ENCODE results near the gene COX7A1. TPM values are rescaled to one million over a fixed set of nuclear protein-coding genes. Genes with fewer than 3 reads are reported as not detected.

COX7A1 gene
- polyA plus RNA-seq, 3 donors from 2014 or later = not detected

DNA sequence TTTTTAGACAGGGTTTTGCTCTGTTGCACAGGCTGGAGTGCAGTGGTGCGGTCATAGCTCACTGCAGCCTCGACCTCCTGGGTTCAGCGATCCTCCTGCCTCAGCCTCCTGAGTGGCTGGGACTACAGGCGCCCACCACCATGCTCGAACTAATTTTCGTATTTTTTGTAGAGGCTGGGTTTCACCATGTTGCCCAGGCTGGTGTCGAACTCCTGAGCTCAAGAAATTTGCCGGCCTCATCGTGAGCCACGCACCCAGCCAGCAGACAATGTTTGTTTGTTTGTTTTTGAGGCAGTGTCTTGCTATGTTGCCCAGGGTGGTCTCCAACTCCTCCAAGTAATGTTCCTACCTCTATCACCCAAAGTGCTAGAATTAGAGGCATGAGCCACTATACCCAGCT is 879 bp upstream of the COX7A1 start:
- no peak for DNase-seq
- H3K4me3 Mint-ChIP-seq = no peak overlapping the region
- H3K9me3 Mint-ChIP-seq = no peaks in the 10 kb centered on the region
- H3K27me3 Mint-ChIP-seq (ENCODE audit: low read depth in 3 of 3) = peaks cover 0 to 2% (median 1%) of the 10 kb centered on the region in 3 donors
- peaks cover 6 to 13% of the 10 kb centered on the region in 2 donors for H3K4me1 Mint-ChIP-seq
- H3K36me3 Mint-ChIP-seq = peaks cover 5 to 19% (median 10%) of the 10 kb centered on the region in 3 donors
- no peak overlapping the region for H3K27ac Mint-ChIP-seq

DNA sequence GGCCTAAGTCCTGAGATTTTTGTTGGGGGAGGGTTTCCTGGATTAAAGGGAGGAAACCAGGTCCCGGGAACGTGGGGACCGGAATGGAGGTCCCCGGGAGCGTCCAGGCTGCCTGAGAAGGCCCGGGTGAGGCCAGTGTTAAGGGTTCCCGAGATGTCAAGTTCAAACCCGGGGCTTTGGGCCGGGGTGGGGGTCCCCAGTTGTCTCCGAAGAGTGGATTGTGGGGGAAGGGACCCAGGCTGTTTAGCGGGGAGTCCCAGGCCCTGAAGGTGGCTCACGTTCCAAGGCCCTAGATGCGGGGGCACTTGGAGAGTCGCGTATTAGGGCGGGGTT is 262 bp downstream of the COX7A1 start:
- H3K27ac Mint-ChIP-seq = no peak overlapping the region
- H3K4me3 Mint-ChIP-seq = no peak overlapping the region

GRCh38 chr19:36151144-36152018 is 866 bp downstream of the COX7A1 start:
- H3K27ac Mint-ChIP-seq = no peak overlapping the region

More for the DNA sequence above, 262 bp downstream of the COX7A1 start:
- no peaks in the 10 kb centered on the region for H3K9me3 Mint-ChIP-seq
- peaks cover 0 to 4% (median 0%) of the 10 kb centered on the region in 3 donors for H3K27me3 Mint-ChIP-seq (ENCODE audit: low read depth in 3 of 3)
- DNase-seq = no peak
- peaks cover 9 to 23% (median 12%) of the 10 kb centered on the region in 3 donors for H3K36me3 Mint-ChIP-seq
- peaks cover 6 to 13% of the 10 kb centered on the region in 2 donors for H3K4me1 Mint-ChIP-seq

GRCh38 chr19:36150586-36150985 is 1.7 kb downstream of the COX7A1 start:
- peaks cover 13 to 34% (median 15%) of the 10 kb centered on the region in 3 donors for H3K36me3 Mint-ChIP-seq
- no peak overlapping the region for H3K4me3 Mint-ChIP-seq

More at GRCh38 chr19:36151144-36152018, 866 bp downstream of the COX7A1 start:
- DNase-seq = no peak
- Mint-ChIP-seq H3K27me3 (ENCODE audit: low read depth in 3 of 3) (peaks cover 0 to 6% (median 0%) of the 10 kb centered on the region in 3 donors), H3K36me3 (peaks cover 12 to 28% (median 13%) of the 10 kb centered on the region in 3 donors), H3K9me3 (no peaks in the 10 kb centered on the region), H3K4me3 (no peak overlapping the region), H3K4me1 (peaks cover 6 to 13% of the 10 kb centered on the region in 2 donors)

GRCh38 chr19:36149673-36150406 is 2.4 kb downstream of the COX7A1 start:
- Mint-ChIP-seq H3K36me3 (peaks cover 14 to 35% (median 15%) of the 10 kb centered on the region in 3 donors), H3K9me3 (no peaks in the 10 kb centered on the region), H3K27ac (peak overlapping the region in 2 of 6 donors; percentile 31 to 72), H3K27me3 (ENCODE audit: low read depth in 3 of 3) (peaks cover 0 to 5% (median 0%) of the 10 kb centered on the region in 3 donors), H3K4me3 (no peak overlapping the region), H3K4me1 (peaks cover 6 to 13% of the 10 kb centered on the region in 2 donors)
- DNase-seq = no peak

More at GRCh38 chr19:36150586-36150985, 1.7 kb downstream of the COX7A1 start:
- peaks cover 0 to 5% (median 0%) of the 10 kb centered on the region in 3 donors for H3K27me3 Mint-ChIP-seq (ENCODE audit: low read depth in 3 of 3)
- peaks cover 6 to 13% of the 10 kb centered on the region in 2 donors for H3K4me1 Mint-ChIP-seq
- no peak overlapping the region for H3K27ac Mint-ChIP-seq
- no peak for DNase-seq
- no peaks in the 10 kb centered on the region for H3K9me3 Mint-ChIP-seq

GRCh38 chr19:36144624-36145023 is 7.6 kb downstream of the COX7A1 start:
- Mint-ChIP-seq H3K27ac (no peak overlapping the region), H3K4me3 (no peak overlapping the region), H3K27me3 (ENCODE audit: low read depth in 3 of 3) (peaks cover 6 to 13% (median 9%) of the 10 kb centered on the region in 3 donors), H3K9me3 (no peaks in the 10 kb centered on the region), H3K4me1 (peaks cover 16 to 18% of the 10 kb centered on the region in 2 donors), H3K36me3 (peaks cover 19 to 46% (median 29%) of the 10 kb centered on the region in 3 donors)
- no peak for DNase-seq

DNA sequence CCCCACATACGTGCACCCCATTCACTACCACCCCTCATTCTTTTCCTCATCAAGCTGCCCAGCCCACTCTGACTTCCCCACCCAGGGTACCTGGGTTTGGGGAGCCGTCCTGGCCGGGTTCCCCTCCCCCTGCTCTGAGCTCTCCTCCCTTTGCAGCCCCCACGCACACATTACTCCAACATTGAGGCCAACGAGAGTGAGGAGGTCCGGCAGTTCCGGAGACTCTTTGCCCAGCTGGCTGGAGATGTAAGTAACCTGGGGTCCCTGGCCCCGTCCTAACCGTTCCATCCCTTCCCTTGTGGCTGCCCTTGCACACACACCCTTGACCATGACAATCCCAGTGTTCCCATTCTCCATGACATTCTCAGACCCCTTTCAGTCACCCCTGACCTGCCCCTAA is 9.8 kb downstream of the COX7A1 start:
- H3K36me3 Mint-ChIP-seq = peaks cover 19 to 36% (median 19%) of the 10 kb centered on the region in 3 donors

DNA sequence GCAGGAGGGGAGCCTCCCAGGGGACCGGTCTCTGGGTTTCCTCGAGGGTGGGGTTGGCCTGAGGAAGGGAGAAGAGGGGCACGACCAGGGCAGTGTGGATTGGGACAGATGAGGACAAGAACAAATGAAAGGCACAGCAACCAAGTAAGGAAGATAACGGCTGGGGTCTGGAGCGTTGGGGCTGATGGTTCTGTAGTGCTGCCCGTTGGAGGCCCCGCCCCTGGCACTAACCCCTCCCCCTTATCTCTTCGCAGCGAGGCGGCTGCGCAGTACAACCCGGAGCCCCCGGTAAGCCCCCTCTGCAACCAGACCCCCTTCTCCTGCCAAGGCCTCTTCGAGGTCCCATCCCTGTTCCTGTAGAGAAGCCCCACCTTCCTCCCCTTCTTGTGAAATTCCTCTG is 10.2 kb downstream of the COX7A1 start:
- Mint-ChIP-seq H3K36me3 (peaks cover 16 to 34% (median 17%) of the 10 kb centered on the region in 3 donors), H3K4me1 (peaks cover 13 to 21% of the 10 kb centered on the region in 2 donors), H3K4me3 (peak overlapping the region in 2 of 5 donors; percentile 94 to 97), H3K27ac (peak overlapping the region in 4 of 6 donors; percentile 60 to 95 (median 88)), H3K27me3 (ENCODE audit: low read depth in 3 of 3) (peaks cover 7 to 16% (median 10%) of the 10 kb centered on the region in 3 donors), H3K9me3 (no peaks in the 10 kb centered on the region)
- DNase-seq = no peak

More for the DNA sequence above, 9.8 kb downstream of the COX7A1 start:
- Mint-ChIP-seq H3K9me3 (no peaks in the 10 kb centered on the region), H3K27me3 (ENCODE audit: low read depth in 3 of 3) (peaks cover 9 to 16% (median 10%) of the 10 kb centered on the region in 3 donors), H3K27ac (peak overlapping the region in 3 of 6 donors; percentile 20 to 71 (median 69)), H3K4me1 (peaks cover 13 to 21% of the 10 kb centered on the region in 2 donors), H3K4me3 (peak overlapping the region in 3 of 5 donors; percentile 14 to 48 (median 24))
- no peak for DNase-seq

- Mint-ChIP-seq H3K9me3 (no peaks in the 10 kb centered on the region), H3K27ac (peak overlapping the region; percentile 92 to 97 (median 94)), H3K27me3 (ENCODE audit: low read depth in 3 of 3) (peaks cover 4 to 16% (median 10%) of the 10 kb centered on the region in 3 donors), H3K4me1 (peaks cover 13 to 22% of the 10 kb centered on the region in 2 donors), H3K36me3 (peaks cover 11 to 27% (median 16%) of the 10 kb centered on the region in 3 donors), H3K4me3 (peak overlapping the region; percentile 94 to 97 (median 97))
- peak; percentile 85 to 86 (median 86) for DNase-seq
Measured at GRCh38 chr19:36141039-36141927, 11.0 kb downstream of the COX7A1 start.

DNA sequence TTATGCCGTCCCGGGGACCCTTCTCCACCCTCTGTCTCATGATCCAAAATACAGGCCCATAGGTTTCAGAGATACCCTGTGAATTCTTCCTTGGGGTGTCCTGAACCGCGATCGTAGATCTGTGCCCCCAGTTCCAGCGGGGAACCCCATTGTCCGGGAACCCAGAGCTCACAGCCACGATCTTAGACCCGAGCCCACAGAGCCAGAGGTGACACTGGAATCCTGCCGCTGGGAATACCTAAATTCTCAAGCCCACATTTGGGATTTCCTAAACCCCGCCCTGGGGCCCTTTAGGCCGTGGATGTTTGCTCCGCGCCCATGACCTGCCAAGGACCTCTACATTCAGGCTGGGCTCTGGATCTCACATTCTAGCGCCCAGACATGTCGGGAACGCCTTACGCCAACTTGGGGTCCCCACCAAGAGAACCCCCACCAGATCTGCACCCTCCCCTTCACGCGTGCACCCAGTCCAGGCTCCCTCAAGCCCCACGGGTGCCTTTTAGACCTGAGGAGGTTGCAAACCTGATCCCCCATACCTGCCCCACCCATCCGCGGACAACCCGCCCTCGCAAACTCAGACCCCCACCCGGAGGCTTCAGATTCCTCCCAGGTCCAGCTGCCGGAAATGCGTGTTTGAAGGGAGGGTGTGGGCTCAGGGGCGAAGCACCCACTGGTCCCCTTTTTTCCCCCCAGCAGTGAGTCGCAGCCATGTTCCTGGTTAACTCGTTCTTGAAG is 11.8 kb downstream of the COX7A1 start:
- Mint-ChIP-seq H3K9me3 (no peaks in the 10 kb centered on the region), H3K27ac (peak overlapping the region; percentile 86 to 97 (median 94)), H3K36me3 (peaks cover 10 to 22% (median 16%) of the 10 kb centered on the region in 3 donors), H3K27me3 (ENCODE audit: low read depth in 3 of 3) (peaks cover 4 to 16% (median 10%) of the 10 kb centered on the region in 3 donors), H3K4me1 (peaks cover 13 to 22% of the 10 kb centered on the region in 2 donors), H3K4me3 (peak overlapping the region; percentile 94 to 97 (median 97))
- peak in 1 of 3 donors; percentile 26 for DNase-seq

DNA sequence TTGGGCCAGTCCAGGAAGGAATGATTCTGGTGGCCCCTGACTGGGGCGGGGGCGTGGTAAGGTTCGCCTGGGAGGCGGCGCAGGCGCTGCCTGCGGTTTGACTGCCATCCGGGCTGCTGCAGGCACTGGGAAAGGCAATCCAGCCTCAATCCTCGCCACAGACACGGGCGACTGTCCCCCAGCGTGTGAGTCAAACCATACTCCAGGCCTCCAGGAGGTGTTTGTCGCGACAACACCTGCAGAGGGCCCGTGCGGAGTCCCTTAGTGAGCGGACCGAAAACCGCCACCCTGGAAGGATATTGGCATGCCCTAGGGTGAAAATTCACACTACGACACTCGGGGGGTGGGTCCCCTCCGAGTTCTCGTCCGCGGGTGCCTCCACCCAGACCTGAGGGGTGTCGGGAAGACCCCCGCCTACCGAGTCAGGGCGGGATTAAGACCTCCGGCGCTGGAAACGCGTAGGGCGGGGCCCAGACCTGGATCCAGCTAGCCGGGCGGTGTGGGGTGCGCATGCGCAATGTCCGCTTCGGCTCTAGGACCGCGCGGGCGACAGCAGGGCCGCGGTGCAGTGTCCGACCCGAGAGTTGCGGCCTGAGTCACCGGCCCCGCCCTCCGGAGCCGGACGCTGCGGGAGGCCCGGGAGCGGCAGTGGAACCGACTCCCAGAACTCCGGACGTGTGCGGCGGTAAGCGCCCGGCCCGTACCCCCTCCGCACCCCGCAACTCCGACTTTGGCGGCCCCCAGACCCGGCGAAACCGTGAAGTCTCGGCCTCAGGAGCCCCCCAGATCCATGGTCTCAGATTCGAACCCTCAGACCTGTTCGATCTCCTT is 12.6 kb downstream of the COX7A1 start, which contains the start of gene CAPNS1:
Gene CAPNS1 (plus strand): TSS at position 594 of the 831 bp plus-strand sequence. CDS start 946 bp downstream, outside the sequence.
- Mint-ChIP-seq H3K27ac (peak within 1 kb of the TSS; percentile 86 to 97 (median 94)), H3K36me3 (peaks cover 10 to 19% (median 13%) of the 10 kb centered on the region in 3 donors), H3K9me3 (no peaks in the 10 kb centered on the region), H3K4me3 (peak within 1 kb of the TSS; percentile 94 to 97 (median 97)), H3K27me3 (ENCODE audit: low read depth in 3 of 3) (peaks cover 6 to 16% (median 10%) of the 10 kb centered on the region in 3 donors), H3K4me1 (peaks cover 13 to 22% of the 10 kb centered on the region in 2 donors)
- peak; percentile 91 for DNase-seq

Data from immature natural killer cell (primary cell).